Measurements from ENCODE around the gene IRF9. TPM values are rescaled to one million over a fixed set of nuclear protein-coding genes. Genes with fewer than 3 reads are reported as not detected.

Gene IRF9
- total RNA-seq, 1 donor from 2014 or later: 17.5 TPM

Small RNA genes lying within 50 kb of the gene (small RNA-seq; reads per million reads assigned to genes)
- gene AL136295.4 (ENCODE audit: low replicate concordance) (not detected), gene CHMP4A (ENCODE audit: low replicate concordance) (not detected), gene IPO4 (ENCODE audit: low replicate concordance) (not detected), gene IRF9 (ENCODE audit: low replicate concordance) (not detected), gene MDP1 (ENCODE audit: low replicate concordance) (not detected), gene RNA5SP383 (ENCODE audit: low replicate concordance) (0.18 reads per million)

Other genes with a start within 250 kb of the IRF9 start
- 6.3 TPM for gene DHRS4, start 207.5 kb upstream of the IRF9 start, total RNA-seq
- 4.4 TPM for gene DHRS4L2, start 172.3 kb upstream of the IRF9 start, total RNA-seq
- 51.6 TPM for gene CARMIL3, start 109.3 kb upstream of the IRF9 start, total RNA-seq
- gene CPNE6, start 89.7 kb upstream of the IRF9 start, total RNA-seq: 27.2 TPM
- gene PCK2, start 67.0 kb upstream of the IRF9 start, total RNA-seq: 2.2 TPM
- gene DCAF11, start 46.5 kb upstream of the IRF9 start, total RNA-seq: 64.2 TPM
- 2.2 TPM for gene NRL, start 46.3 kb upstream of the IRF9 start, total RNA-seq
- 0.94 TPM for gene FITM1, start 30.6 kb upstream of the IRF9 start, total RNA-seq
- gene PSME1, start 25.1 kb upstream of the IRF9 start, total RNA-seq: 23.2 TPM
- 10.0 TPM for gene EMC9, start 19.7 kb upstream of the IRF9 start, total RNA-seq
- 22.2 TPM for gene PSME2, start 14.7 kb upstream of the IRF9 start, total RNA-seq
- gene RNF31, start 13.8 kb upstream of the IRF9 start, total RNA-seq: 38.5 TPM
- 33.8 TPM for gene REC8, start 10.8 kb downstream of the IRF9 start, total RNA-seq
- gene IPO4, start 27.6 kb downstream of the IRF9 start, total RNA-seq: 18.2 TPM
- 20.7 TPM for gene TM9SF1, start 34.2 kb downstream of the IRF9 start, total RNA-seq
- not detected for gene TSSK4, start 44.4 kb downstream of the IRF9 start, total RNA-seq
- 35.1 TPM for gene CHMP4A, start 52.2 kb downstream of the IRF9 start, total RNA-seq
- gene MDP1, start 54.8 kb downstream of the IRF9 start, total RNA-seq: 25.0 TPM
- 62.3 TPM for gene NEDD8, start 71.1 kb downstream of the IRF9 start, total RNA-seq
- gene GMPR2, start 71.7 kb downstream of the IRF9 start, total RNA-seq: 34.7 TPM
- 51.3 TPM for gene TINF2, start 81.4 kb downstream of the IRF9 start, total RNA-seq
- 4.4 TPM for gene TGM1, start 101.9 kb downstream of the IRF9 start, total RNA-seq
- gene RABGGTA, start 110.3 kb downstream of the IRF9 start, total RNA-seq: 30.7 TPM
- 13.8 TPM for gene DHRS1, start 138.5 kb downstream of the IRF9 start, total RNA-seq
- 25.4 TPM for gene NOP9, start 138.6 kb downstream of the IRF9 start, total RNA-seq
- 5.6 TPM for gene CIDEB, start 146.7 kb downstream of the IRF9 start, total RNA-seq
- gene LTB4R2, start 148.9 kb downstream of the IRF9 start, total RNA-seq: 2.2 TPM
- 1.6 TPM for gene LTB4R, start 150.2 kb downstream of the IRF9 start, total RNA-seq
- 3.1 TPM for gene ADCY4, start 173.8 kb downstream of the IRF9 start, total RNA-seq
- gene RIPK3, start 178.7 kb downstream of the IRF9 start, total RNA-seq: not detected
- 4.4 TPM for gene NFATC4, start 206.9 kb downstream of the IRF9 start, total RNA-seq
- gene NYNRIN, start 237.7 kb downstream of the IRF9 start, total RNA-seq: 34.7 TPM

Data from parietal lobe (tissue), 2 donors.